Measurements from ENCODE around the gene NR0B2.

DNA sequence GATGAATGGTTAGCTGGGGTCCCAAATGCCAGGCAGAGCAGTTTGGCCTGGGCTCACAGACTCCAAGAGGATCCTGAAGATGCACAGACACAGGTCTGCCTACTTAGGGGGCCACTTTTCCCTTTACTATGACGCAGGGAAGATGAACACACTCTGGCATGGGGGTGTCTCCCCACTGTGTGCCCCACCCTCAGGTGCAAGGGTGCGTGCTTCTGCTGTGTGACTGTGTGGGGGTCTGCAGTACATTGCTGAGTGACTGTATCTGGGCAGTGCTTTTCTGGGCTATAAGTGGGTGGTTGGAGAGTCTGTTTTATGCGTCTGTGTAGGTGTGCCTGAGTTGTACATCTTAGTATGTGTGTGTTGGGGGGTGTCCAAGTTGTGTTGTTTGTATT is 3.8 kb downstream of the NR0B2 start:
- TF ChIP-seq, protein P1, sequence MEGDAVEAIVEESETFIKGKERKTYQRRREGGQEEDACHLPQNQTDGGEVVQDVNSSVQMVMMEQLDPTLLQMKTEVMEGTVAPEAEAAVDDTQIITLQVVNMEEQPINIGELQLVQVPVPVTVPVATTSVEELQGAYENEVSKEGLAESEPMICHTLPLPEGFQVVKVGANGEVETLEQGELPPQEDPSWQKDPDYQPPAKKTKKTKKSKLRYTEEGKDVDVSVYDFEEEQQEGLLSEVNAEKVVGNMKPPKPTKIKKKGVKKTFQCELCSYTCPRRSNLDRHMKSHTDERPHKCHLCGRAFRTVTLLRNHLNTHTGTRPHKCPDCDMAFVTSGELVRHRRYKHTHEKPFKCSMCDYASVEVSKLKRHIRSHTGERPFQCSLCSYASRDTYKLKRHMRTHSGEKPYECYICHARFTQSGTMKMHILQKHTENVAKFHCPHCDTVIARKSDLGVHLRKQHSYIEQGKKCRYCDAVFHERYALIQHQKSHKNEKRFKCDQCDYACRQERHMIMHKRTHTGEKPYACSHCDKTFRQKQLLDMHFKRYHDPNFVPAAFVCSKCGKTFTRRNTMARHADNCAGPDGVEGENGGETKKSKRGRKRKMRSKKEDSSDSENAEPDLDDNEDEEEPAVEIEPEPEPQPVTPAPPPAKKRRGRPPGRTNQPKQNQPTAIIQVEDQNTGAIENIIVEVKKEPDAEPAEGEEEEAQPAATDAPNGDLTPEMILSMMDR (conservative IDR thresholded peaks at IDR 0.05), result no peak
- no peak for TF ChIP-seq ZFX (IDR thresholded peaks at IDR 0.05)
